ENCODE results near the gene SLC14A1. TPM values are rescaled to one million over a fixed set of nuclear protein-coding genes. Genes with fewer than 3 reads are reported as not detected.

The SLC14A1 gene
- total RNA-seq, 4 donors from 2014 or later = 3.0 to 16.0 (median 10.1) TPM

- WGBS = 42% methylated on average over 4 of the region's 4 CpGs
- no peak overlapping the region for H3K4me3 ChIP-seq
These were observed 620 bp downstream of the SLC14A1 start for GRCh38 chr18:45724601-45725000.

GRCh38 chr18:45725336-45725735 is 1.4 kb downstream of the SLC14A1 start:
- WGBS = 78% methylated on average over 4 of the region's 4 CpGs
- H3K4me3 ChIP-seq = no peak overlapping the region
- H3K27me3 ChIP-seq = no peaks in the 10 kb centered on the region

More at GRCh38 chr18:45724601-45725000, 620 bp downstream of the SLC14A1 start:
- TF ChIP-seq EP300 (IDR thresholded peaks at IDR 0.05) (no peak), CTCF (IDR thresholded peaks at IDR 0.05) (no peak), POLR2AphosphoS5 (IDR thresholded peaks at IDR 0.05) (no peak), POLR2A (IDR thresholded peaks at IDR 0.05) (no peak)
- Histone ChIP-seq H3K36me3 (no peaks in the 10 kb centered on the region), H3K27ac (no peak overlapping the region), H3K27me3 (no peaks in the 10 kb centered on the region), H3K9me3 (no peaks in the 10 kb centered on the region), H3K4me1 (peaks cover 2% of the 10 kb centered on the region)
- no peak for DNase-seq (ENCODE audit: low spot score in 2 of 2)

DNA sequence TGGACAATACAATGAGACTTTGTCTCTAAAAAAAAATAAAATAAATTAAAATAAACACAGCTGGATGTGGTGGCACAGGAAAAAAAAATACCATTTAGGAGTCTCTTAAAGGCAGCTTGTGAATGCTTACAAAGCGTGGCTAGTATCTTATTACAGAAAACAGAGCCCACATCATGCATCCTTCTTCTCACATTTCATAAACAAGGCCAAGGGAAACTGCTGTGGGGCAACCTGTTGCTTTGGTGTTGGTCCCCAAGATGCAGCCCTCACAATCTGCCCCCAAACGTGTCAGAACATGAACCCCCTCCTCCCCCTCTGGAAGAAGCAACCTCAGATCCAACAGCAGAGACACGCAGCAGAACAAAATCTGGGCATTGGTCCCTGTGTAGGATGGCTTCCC is 2.6 kb downstream of the SLC14A1 start:
- H3K27ac ChIP-seq = no peak overlapping the region
- H3K27me3 ChIP-seq = no peaks in the 10 kb centered on the region
- no peaks in the 10 kb centered on the region for H3K9me3 ChIP-seq
- DNase-seq (ENCODE audit: low spot score in 2 of 2) = no peak
- TF ChIP-seq POLR2A (IDR thresholded peaks at IDR 0.05) (no peak), POLR2AphosphoS5 (IDR thresholded peaks at IDR 0.05) (no peak), EP300 (IDR thresholded peaks at IDR 0.05) (no peak), CTCF (IDR thresholded peaks at IDR 0.05) (no peak)
- no peaks in the 10 kb centered on the region for H3K36me3 ChIP-seq
- no peak overlapping the region for H3K4me3 ChIP-seq
- H3K4me1 ChIP-seq = peaks cover 2% of the 10 kb centered on the region
- 55% methylated on average over 3 of the region's 3 CpGs for WGBS

More at GRCh38 chr18:45725336-45725735, 1.4 kb downstream of the SLC14A1 start:
- Histone ChIP-seq H3K9me3 (no peaks in the 10 kb centered on the region), H3K4me1 (peaks cover 2% of the 10 kb centered on the region), H3K27ac (no peak overlapping the region), H3K36me3 (no peaks in the 10 kb centered on the region)
- no peak for DNase-seq (ENCODE audit: low spot score in 2 of 2)
- no peak for TF ChIP-seq POLR2A (IDR thresholded peaks at IDR 0.05)
- TF ChIP-seq EP300 (IDR thresholded peaks at IDR 0.05) = no peak
- TF ChIP-seq CTCF (IDR thresholded peaks at IDR 0.05) = no peak
- no peak for TF ChIP-seq POLR2AphosphoS5 (IDR thresholded peaks at IDR 0.05)

DNA sequence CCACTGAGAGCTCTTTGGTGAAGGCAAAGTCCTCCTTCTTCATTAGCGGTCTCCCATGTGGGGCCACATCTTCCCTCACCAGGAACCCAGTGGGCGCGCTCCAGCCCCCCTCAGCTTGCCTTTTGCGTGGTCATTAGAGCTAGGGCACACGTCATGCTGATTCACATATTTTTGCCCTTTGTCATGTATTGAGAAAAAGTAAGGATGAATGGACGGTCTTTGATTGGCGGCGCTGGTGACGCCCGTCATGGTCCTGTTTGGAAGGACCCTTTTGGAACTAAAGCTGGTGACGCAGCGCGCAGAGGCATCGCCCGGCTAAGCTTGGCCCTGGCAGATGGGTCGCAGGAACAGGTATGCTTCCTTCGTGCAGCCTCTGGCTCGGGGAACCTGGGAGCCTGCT is 3.1 kb downstream of the SLC14A1 start:
- Histone ChIP-seq H3K4me1 (peaks cover 2% of the 10 kb centered on the region), H3K4me3 (no peak overlapping the region), H3K27ac (no peak overlapping the region), H3K9me3 (no peaks in the 10 kb centered on the region), H3K36me3 (no peaks in the 10 kb centered on the region), H3K27me3 (no peaks in the 10 kb centered on the region)
- 90% methylated on average over 15 of the region's 18 CpGs for WGBS
- TF ChIP-seq CTCF (IDR thresholded peaks at IDR 0.05) (no peak), POLR2A (IDR thresholded peaks at IDR 0.05) (no peak), EP300 (IDR thresholded peaks at IDR 0.05) (no peak), POLR2AphosphoS5 (IDR thresholded peaks at IDR 0.05) (no peak)
- DNase-seq (ENCODE audit: low spot score in 2 of 2) = no peak

GRCh38 chr18:45728336-45729010 is 4.5 kb downstream of the SLC14A1 start:
- Histone ChIP-seq H3K36me3 (no peaks in the 10 kb centered on the region), H3K9me3 (no peaks in the 10 kb centered on the region), H3K27ac (no peak overlapping the region), H3K27me3 (no peaks in the 10 kb centered on the region), H3K4me3 (no peak overlapping the region), H3K4me1 (no peaks in the 10 kb centered on the region)
- 52% methylated on average over 2 of the region's 2 CpGs for WGBS
- no peak for DNase-seq (ENCODE audit: low spot score in 2 of 2)
- TF ChIP-seq EP300 (IDR thresholded peaks at IDR 0.05) (no peak), CTCF (IDR thresholded peaks at IDR 0.05) (no peak), POLR2AphosphoS5 (IDR thresholded peaks at IDR 0.05) (no peak), POLR2A (IDR thresholded peaks at IDR 0.05) (no peak)

Data from suprapubic skin (tissue), 4 donors.